SK-N-SH treated with all-trans-retinoic acid at 6 μM for 48 hours (cell line): ENCODE results near the gene PPP1R16B.

ENCODE experiments used
- ARNTL ChIP-seq: fragments of 450-650 bp; formaldehyde crosslinking; IDR thresholded peaks from 2 replicates; pipeline ENCODE4 v1.5.0; 2020; ENCODE audit warnings: low read depth, mild to moderate bottlenecking, moderate library complexity, borderline replicate concordance
- BACH2 ChIP-seq: fragments of 250-450 bp; sonication (Bioruptor Pico); IDR thresholded peaks from 2 replicates; pipeline ENCODE4 v1.9.0; 2021; ENCODE audit warnings: mild to moderate bottlenecking, borderline replicate concordance
- CSDC2 ChIP-seq: fragments of 250-450 bp; sonication (Bioruptor Pico); IDR thresholded peaks from 2 replicates; pipeline ENCODE4 v1.5.0; 2020; ENCODE audit warnings: mild to moderate bottlenecking, moderate library complexity
- OSR1 ChIP-seq: fragments of 250-450 bp; sonication (Bioruptor Pico); IDR thresholded peaks from 2 replicates; pipeline ENCODE4 v1.8.0; 2022; ENCODE audit warnings: moderate library complexity, mild to moderate bottlenecking, inconsistent platforms
- TCF4 ChIP-seq: fragments of 250-450 bp; sonication (Bioruptor Pico); IDR thresholded peaks from 2 replicates; pipeline ENCODE4 v1.8.0; 2021; ENCODE audit warnings: mild to moderate bottlenecking, moderate library complexity, borderline replicate concordance
- TOX ChIP-seq: fragments of 250-450 bp; sonication (Bioruptor Pico); IDR thresholded peaks from 2 replicates; pipeline ENCODE4 v1.8.0; 2021; ENCODE audit warnings: mild to moderate bottlenecking, moderate library complexity, borderline replicate concordance
- TSHZ2 ChIP-seq: fragments of 250-450 bp; sonication (Bioruptor Pico); IDR thresholded peaks from 2 replicates; pipeline ENCODE4 v1.5.0; 2020; ENCODE audit warnings: mild to moderate bottlenecking, moderate library complexity
- ZFP3 ChIP-seq: fragments of 250-450 bp; sonication (Bioruptor Pico); IDR thresholded peaks from 2 replicates; pipeline ENCODE4 v1.5.0; 2020; ENCODE audit warnings: mild to moderate bottlenecking, moderate library complexity
- ZFP30 ChIP-seq: fragments of 450-650 bp; formaldehyde crosslinking; IDR thresholded peaks from 2 replicates; pipeline ENCODE4 v1.5.0; 2022; ENCODE audit warnings: mild to moderate bottlenecking, moderate library complexity
- ZNF565 ChIP-seq: fragments of 450-650 bp; formaldehyde crosslinking; conservative IDR thresholded peaks from 2 replicates; pipeline ENCODE4 v1.5.0; 2020; ENCODE audit warnings: low read depth, mild to moderate bottlenecking, moderate library complexity
- ZNF8 ChIP-seq: fragments of 450-650 bp; formaldehyde crosslinking; IDR thresholded peaks from 2 replicates; pipeline ENCODE4 v1.5.0; 2020; ENCODE audit warnings: mild to moderate bottlenecking, moderate library complexity

- no peak for TF ChIP-seq BACH2 (CRISPR knock-in tag)
- no peak for TF ChIP-seq ARNTL (CRISPR knock-in tag)
- TF ChIP-seq ZFP30 (CRISPR knock-in tag) = no peak
- no peak for TF ChIP-seq ZNF565
- TF ChIP-seq TCF4 (CRISPR knock-in tag) = no peak
- TF ChIP-seq TSHZ2 = no peak
- no peak for TF ChIP-seq ZNF8 (CRISPR knock-in tag)
- no peak for TF ChIP-seq TOX (CRISPR knock-in tag)
- TF ChIP-seq ZFP3 = no peak
- TF ChIP-seq OSR1 (CRISPR knock-in tag) = no peak
- TF ChIP-seq CSDC2 (CRISPR knock-in tag) = no peak
Observed at GRCh38 chr20:38833857-38834164, 28.3 kb downstream of the PPP1R16B start.
